Activated naive CD8-positive, alpha-beta T cell treated with anti-CD3 and anti-CD28 coated beads, Interleukin-2, amount 50 U/mL, for 24 hours (primary cell): ENCODE measurements around the gene ABHD14A.
A peak's percentile ranks its signal among the peaks of the same experiment; 100 is the strongest.

Experiments used
- ATAC-seq: fragments of 150-1000 bp; cut with Tn5 transposase; one replicate; pipeline ENCODE4 v1.10.0; 2021
- DNase-seq: peaks from one replicate; pipeline ENCODE4 v3.0.0; 2021
- H3K27ac Mint-ChIP-seq: one replicate; pipeline ENCODE4 v1.8.0; 2021; ENCODE audit warnings: mild to moderate bottlenecking, mixed read lengths
- H3K27me3 Mint-ChIP-seq: one replicate; pipeline ENCODE4 v1.8.0; 2021; ENCODE audit warnings: mixed read lengths
- H3K36me3 Mint-ChIP-seq: one replicate; pipeline ENCODE4 v1.8.0; 2021; ENCODE audit warnings: low read depth, mixed read lengths
- H3K4me1 Mint-ChIP-seq: one replicate; pipeline ENCODE4 v1.8.0; 2021; ENCODE audit warnings: mixed read lengths
- H3K4me3 Mint-ChIP-seq: one replicate; pipeline ENCODE4 v1.8.0; 2021; ENCODE audit warnings: mild to moderate bottlenecking, moderate library complexity, mixed read lengths
- H3K9me3 Mint-ChIP-seq: one replicate; pipeline ENCODE4 v1.8.0; 2021; ENCODE audit warnings: mixed read lengths

Gene ABHD14A

DNA sequence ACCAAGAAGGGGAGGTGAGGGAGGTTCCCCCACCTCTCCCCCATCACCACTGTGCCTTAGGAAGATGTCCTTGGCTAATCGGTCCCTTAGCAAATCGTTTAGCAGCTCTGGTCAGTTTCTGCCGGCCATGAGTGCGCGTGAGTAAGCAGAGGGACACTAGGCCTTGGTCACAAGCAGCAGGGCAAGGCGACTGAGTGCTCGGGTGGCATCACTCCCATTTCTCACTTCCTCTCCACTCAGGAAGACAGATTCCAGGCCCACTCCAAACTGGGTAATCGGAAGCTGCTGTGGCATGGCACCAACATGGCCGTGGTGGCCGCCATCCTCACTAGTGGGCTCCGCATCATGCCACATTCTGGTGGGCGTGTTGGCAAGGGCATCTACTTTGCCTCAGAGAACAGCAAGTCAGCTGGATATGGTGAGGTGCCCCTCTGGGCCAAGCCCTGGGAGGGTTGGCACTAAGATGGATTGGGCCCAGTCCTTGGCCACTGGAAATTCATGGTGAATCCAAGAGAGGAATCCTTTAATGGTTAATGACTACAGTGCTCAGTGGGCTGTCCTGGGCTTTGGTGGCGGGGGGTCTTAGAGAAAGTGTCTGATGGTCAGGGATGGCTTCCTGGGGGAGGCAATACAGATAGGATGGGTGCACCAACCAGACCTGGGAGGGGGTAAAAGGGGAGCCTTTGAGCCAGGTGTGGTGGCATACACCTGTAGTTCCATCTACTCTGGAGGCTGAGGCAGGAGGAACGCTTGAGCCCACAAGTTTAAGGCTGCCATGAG is 28.7 kb upstream of the ABHD14A start:
- no peak overlapping the region for H3K4me3 Mint-ChIP-seq
- no peak for DNase-seq
- H3K4me1 Mint-ChIP-seq, result peaks cover 10% of the 10 kb centered on the region
- H3K27me3 Mint-ChIP-seq, result no peaks in the 10 kb centered on the region
- ATAC-seq, result no peak
- no peaks in the 10 kb centered on the region for H3K9me3 Mint-ChIP-seq
- H3K27ac Mint-ChIP-seq, result no peak overlapping the region
- H3K36me3 Mint-ChIP-seq, result no peaks in the 10 kb centered on the region

DNA sequence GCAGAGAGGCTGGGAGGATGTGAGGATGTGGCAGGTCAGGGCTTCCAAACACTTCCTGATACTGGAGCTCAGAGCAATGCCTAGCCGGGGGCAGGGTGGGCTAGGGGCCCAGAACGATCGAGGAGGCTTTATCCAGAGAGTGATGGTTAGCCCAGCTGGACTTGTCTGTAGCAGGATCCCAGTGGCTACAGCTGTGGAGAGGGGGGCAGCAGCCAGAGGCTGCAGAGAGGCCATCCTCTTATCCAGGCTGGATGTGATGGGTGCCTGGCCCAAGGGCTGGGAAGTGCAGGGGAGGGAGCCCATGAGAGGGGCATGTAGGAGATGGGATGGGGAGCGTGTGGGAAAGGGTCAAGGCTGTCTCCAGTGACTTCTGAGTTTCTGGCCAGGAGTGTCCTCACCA is 28.1 kb upstream of the ABHD14A start:
- Mint-ChIP-seq H3K9me3 (no peaks in the 10 kb centered on the region), H3K27ac (no peak overlapping the region)
- no peak for ATAC-seq

DNA sequence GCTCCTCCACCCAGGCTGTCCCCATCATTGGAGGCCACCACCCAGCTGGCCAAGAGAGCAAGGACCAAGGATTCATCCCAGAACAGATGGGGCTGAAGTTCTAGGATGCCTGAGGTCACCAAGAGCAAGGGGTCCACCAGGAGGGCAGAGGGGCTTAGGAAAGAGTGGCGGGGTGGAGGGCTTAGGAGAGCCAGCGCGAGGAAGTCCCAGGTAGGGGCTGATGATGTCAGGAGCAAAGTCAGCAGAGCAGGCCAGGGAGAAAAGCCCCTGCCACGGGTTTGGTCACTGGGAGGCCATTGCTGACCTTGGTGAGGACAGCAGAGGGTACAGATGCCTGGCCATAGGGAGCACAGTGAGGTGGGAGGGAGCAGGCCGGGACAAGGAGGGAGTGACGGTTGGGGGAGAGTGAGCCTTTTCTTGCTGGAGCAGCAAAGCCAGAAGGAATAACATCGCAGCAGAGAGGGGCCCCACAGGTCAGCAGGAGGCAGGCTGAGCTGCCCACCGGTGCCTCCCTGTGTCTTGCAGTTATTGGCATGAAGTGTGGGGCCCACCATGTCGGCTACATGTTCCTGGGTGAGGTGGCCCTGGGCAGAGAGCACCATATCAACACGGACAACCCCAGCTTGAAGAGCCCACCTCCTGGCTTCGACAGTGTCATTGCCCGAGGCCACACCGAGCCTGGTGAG is 27.5 kb upstream of the ABHD14A start:
- Mint-ChIP-seq H3K27me3 (no peaks in the 10 kb centered on the region), H3K36me3 (no peaks in the 10 kb centered on the region), H3K4me1 (peaks cover 8% of the 10 kb centered on the region), H3K4me3 (no peak overlapping the region), H3K9me3 (no peaks in the 10 kb centered on the region), H3K27ac (no peak overlapping the region)
- no peak for ATAC-seq
- no peak for DNase-seq

More for the DNA sequence above, 28.1 kb upstream of the ABHD14A start:
- DNase-seq, result no peak
- H3K36me3 Mint-ChIP-seq, result no peaks in the 10 kb centered on the region
- no peak overlapping the region for H3K4me3 Mint-ChIP-seq
- H3K4me1 Mint-ChIP-seq, result peaks cover 10% of the 10 kb centered on the region
- no peaks in the 10 kb centered on the region for H3K27me3 Mint-ChIP-seq

DNA sequence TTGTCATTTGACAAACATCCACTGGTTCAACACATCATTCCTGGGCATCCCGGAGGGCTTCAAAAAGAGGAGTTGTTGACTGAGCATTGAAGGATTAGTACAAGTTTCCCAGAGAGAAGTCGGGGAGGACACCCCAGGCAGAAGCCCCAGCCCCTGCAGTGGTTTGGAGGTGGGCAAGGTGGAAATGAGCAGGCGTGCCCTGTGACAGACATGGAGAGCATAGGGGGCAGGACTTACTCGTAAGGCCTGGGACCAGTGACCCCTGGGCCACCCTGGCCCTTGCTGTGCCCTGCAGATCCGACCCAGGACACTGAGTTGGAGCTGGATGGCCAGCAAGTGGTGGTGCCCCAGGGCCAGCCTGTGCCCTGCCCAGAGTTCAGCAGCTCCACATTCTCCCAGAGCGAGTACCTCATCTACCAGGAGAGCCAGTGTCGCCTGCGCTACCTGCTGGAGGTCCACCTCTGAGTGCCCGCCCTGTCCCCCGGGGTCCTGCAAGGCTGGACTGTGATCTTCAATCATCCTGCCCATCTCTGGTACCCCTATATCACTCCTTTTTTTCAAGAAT is 26.8 kb upstream of the ABHD14A start:
- Mint-ChIP-seq H3K9me3 (no peaks in the 10 kb centered on the region), H3K4me1 (peaks cover 2% of the 10 kb centered on the region), H3K27ac (no peak overlapping the region), H3K36me3 (no peaks in the 10 kb centered on the region), H3K27me3 (peaks cover 2% of the 10 kb centered on the region), H3K4me3 (no peak overlapping the region)
- DNase-seq (no peak), ATAC-seq (no peak)

DNA sequence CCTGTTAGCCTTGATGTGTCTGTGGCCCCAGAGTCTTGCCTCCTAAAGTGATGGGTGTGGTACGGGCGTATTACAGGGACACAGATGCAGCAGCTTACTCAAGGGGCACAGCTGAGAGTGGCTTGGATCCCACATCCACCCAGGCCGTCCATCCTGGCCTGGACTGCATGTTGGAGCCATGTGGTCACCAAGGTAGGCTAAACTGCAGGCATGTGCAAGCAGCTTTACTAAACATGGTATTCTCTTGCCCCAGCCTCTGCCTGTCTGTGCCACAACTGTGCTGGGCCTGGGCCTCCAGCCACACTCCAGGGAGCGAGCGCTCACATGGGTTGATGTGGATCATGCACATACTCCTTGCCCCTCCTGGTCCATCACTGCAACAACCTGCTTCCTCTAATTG is 25.7 kb upstream of the ABHD14A start:
- DNase-seq (no peak), ATAC-seq (no peak)
- Mint-ChIP-seq H3K9me3 (no peaks in the 10 kb centered on the region), H3K4me3 (no peak overlapping the region), H3K27me3 (peaks cover 12% of the 10 kb centered on the region), H3K27ac (no peak overlapping the region), H3K4me1 (no peaks in the 10 kb centered on the region), H3K36me3 (no peaks in the 10 kb centered on the region)

DNA sequence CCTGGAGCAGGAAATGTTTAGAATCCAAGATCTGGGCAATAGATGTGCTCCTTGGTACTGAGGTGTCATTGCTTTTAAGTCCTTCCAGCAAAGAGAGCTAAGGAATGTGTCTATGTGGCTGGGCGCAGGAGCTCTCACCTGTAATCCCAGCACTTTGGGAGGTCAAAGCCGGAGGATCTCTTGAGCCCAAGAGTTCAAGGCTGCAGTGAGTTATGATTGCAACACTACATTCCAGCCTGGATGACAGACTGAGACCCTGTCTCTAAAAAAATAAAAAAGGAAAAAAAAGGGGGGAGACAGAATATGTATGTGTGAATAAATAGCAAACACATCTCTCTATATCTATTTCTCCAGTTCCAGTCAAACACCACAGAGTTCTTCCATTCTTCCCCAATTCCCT is 24.0 kb upstream of the ABHD14A start:
- no peaks in the 10 kb centered on the region for H3K36me3 Mint-ChIP-seq
- DNase-seq (no peak), ATAC-seq (no peak)

DNA sequence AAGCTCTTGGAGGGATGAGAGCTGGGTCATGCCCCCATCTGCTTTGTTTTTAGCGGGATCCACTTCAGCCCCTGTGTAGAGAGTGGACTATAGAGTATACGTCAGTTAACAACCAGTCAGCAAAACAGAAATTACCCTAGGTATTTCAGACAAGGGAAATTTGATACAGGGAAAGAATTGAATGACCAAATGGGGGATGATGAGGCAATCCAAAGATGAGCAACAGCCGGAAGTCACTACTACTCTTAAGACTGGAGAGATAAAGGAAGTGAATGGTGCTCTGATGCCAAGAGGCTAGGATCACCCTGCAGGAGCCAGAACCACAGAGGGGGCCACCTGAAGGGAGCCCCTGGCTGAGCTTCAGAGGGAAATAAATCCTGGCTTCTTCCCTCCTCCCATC is 21.4 kb upstream of the ABHD14A start:
- Mint-ChIP-seq H3K36me3 (no peaks in the 10 kb centered on the region), H3K9me3 (no peaks in the 10 kb centered on the region), H3K4me1 (no peaks in the 10 kb centered on the region), H3K4me3 (no peak overlapping the region), H3K27me3 (peaks cover 34% of the 10 kb centered on the region), H3K27ac (no peak overlapping the region)
- DNase-seq (no peak), ATAC-seq (no peak)

More for the DNA sequence above, 24.0 kb upstream of the ABHD14A start:
- Mint-ChIP-seq H3K27me3 (peaks cover 23% of the 10 kb centered on the region), H3K4me3 (no peak overlapping the region), H3K4me1 (no peaks in the 10 kb centered on the region), H3K9me3 (no peaks in the 10 kb centered on the region), H3K27ac (no peak overlapping the region)

DNA sequence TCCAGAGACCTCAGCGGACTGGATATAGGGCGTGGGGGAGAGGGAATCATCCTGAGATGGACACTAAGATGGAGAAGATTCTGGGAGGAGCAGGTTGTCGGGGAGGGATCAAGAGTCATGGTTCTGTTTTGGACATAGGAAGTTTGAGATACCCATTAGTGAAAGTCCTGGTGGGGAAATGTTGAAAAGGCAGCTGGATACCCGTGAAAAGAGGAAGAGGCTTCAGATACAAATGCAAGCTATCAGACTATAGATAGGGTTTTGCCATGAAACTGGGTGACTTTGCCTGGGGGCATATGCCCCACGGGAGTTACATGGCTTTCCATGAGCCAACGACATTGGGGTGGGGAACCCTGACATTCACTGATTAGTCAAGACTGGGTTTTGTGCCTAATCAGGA is 20.8 kb upstream of the ABHD14A start:
- Mint-ChIP-seq H3K36me3 (no peaks in the 10 kb centered on the region), H3K27ac (no peak overlapping the region), H3K27me3 (peaks cover 34% of the 10 kb centered on the region), H3K4me1 (no peaks in the 10 kb centered on the region), H3K9me3 (no peaks in the 10 kb centered on the region), H3K4me3 (no peak overlapping the region)
- no peak for DNase-seq
- no peak for ATAC-seq

DNA sequence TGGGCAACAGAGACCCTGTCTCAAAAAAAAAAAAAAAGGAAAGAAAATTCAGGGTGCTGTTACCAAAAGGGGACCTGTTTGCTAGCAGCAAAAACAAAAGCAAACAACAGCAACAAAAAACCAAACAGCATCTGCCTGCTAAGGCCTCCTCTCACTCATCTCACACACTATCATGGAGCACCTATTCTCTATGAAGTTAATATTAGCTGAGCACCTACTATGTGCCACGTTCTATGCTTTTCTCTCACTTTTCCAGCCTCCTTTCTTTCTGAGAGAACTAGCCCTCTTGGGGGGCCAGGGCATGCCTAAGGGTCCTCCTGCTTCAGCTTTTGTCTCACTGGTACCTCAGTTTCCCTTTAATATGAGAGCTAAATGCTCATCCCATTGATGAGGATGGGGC is 20.2 kb upstream of the ABHD14A start:
- H3K27me3 Mint-ChIP-seq, result peaks cover 34% of the 10 kb centered on the region
- DNase-seq (no peak), ATAC-seq (no peak)
- H3K4me1 Mint-ChIP-seq, result no peaks in the 10 kb centered on the region
- no peak overlapping the region for H3K4me3 Mint-ChIP-seq
- H3K36me3 Mint-ChIP-seq, result no peaks in the 10 kb centered on the region
- H3K27ac Mint-ChIP-seq, result no peak overlapping the region
- no peaks in the 10 kb centered on the region for H3K9me3 Mint-ChIP-seq

DNA sequence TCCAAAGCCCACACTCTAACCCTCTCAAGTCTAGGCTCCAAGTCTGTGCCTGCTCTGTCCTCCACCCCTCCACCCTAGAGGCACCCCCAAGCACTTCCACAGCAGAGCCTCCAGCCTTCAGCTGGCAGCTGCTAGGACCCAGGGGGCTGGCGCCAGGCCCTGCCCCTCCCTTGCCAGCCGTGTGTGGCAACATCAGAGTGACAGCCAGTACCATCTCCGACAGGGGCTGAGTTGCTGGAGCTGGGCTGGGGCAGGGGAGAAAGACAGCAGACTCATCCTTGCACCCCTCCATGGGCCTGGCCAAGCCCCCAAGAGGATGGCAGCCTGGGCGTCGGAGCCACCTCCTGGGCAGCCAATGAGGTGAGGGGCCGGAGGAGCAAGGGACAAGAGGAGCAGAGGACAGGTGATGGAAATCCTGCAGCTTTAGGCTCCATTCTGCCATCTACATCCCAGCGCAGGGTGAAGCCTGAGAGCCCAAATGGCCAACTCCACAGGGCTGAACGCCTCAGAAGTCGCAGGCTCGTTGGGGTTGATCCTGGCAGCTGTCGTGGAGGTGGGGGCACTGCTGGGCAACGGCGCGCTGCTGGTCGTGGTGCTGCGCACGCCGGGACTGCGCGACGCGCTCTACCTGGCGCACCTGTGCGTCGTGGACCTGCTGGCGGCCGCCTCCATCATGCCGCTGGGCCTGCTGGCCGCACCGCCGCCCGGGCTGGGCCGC is 19.5 kb upstream of the ABHD14A start, which contains the start of gene GPR62:
TSS of gene GPR62 (plus strand) at position 207 of the 718 bp plus-strand sequence. CDS start at position 479, 272 bp downstream.
- Mint-ChIP-seq H3K4me1 (no peaks in the 10 kb centered on the region), H3K9me3 (no peaks in the 10 kb centered on the region), H3K36me3 (no peaks in the 10 kb centered on the region), H3K4me3 (no peak within 1 kb of the TSS), H3K27me3 (peaks cover 34% of the 10 kb centered on the region), H3K27ac (no peak within 1 kb of the TSS)
- ATAC-seq (no peak), DNase-seq (no peak)

DNA sequence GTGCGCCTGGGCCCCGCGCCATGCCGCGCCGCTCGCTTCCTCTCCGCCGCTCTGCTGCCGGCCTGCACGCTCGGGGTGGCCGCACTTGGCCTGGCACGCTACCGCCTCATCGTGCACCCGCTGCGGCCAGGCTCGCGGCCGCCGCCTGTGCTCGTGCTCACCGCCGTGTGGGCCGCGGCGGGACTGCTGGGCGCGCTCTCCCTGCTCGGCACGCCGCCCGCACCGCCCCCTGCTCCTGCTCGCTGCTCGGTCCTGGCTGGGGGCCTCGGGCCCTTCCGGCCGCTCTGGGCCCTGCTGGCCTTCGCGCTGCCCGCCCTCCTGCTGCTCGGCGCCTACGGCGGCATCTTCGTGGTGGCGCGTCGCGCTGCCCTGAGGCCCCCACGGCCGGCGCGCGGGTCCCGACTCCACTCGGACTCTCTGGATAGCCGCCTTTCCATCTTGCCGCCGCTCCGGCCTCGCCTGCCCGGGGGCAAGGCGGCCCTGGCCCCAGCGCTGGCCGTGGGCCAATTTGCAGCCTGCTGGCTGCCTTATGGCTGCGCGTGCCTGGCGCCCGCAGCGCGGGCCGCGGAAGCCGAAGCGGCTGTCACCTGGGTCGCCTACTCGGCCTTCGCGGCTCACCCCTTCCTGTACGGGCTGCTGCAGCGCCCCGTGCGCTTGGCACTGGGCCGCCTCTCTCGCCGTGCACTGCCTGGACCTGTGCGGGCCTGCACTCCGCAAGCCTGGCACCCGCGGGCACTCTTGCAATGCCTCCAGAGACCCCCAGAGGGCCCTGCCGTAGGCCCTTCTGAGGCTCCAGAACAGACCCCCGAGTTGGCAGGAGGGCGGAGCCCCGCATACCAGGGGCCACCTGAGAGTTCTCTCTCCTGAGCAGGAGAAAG is 18.7 kb upstream of the ABHD14A start:
- no peak overlapping the region for H3K27ac Mint-ChIP-seq
- H3K4me1 Mint-ChIP-seq, result no peaks in the 10 kb centered on the region

DNA sequence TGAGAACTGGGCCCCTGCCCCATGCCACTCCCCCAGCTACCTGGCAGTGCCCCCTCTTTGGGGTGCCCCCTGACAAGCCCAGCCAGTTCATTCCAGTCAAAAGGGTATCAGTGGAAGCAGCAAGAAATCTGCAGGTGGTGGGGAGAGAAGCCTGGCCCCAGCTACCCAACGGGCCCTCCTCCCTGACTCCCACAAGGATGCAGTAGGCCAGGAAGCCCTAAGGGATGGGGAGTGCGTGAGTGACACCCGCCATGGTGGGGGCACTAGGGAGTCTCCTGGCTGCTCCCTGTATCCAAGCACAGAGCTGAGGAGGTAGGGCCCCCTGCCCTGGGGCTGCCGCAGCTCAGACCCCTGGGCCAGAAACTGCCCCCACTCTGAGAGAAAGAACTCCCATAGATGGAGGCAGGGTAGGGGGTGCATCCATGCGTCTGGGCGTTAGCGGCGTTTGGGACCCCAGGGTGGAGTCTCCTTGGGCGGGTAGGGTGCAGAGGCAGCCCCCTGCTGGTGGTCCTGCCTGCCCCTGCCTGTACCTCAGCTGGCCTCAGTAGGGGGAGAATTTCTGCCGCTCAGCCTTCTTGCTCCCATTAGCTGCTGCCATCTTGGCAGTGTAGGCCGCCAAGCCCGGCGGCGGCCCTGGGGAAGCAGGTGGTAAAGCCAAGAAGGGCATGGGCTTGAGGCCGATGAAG is 17.2 kb upstream of the ABHD14A start:
- no peak overlapping the region for H3K4me3 Mint-ChIP-seq

More for the DNA sequence above, 18.7 kb upstream of the ABHD14A start:
- Mint-ChIP-seq H3K27me3 (peaks cover 34% of the 10 kb centered on the region), H3K36me3 (no peaks in the 10 kb centered on the region), H3K4me3 (no peak overlapping the region), H3K9me3 (no peaks in the 10 kb centered on the region)
- DNase-seq (peak; percentile 52), ATAC-seq (peak; percentile 81)

More for the DNA sequence above, 17.2 kb upstream of the ABHD14A start:
- DNase-seq (no peak), ATAC-seq (no peak)
- no peaks in the 10 kb centered on the region for H3K4me1 Mint-ChIP-seq
- H3K36me3 Mint-ChIP-seq, result no peaks in the 10 kb centered on the region
- H3K9me3 Mint-ChIP-seq, result no peaks in the 10 kb centered on the region
- H3K27me3 Mint-ChIP-seq, result peaks cover 34% of the 10 kb centered on the region
- H3K27ac Mint-ChIP-seq, result no peak overlapping the region
